Gastrocnemius medialis (tissue), 4 donors: Measurements from ENCODE around the gene SGPP2.

ENCODE experiments used
- POLR2A ChIP-seq, 2 donors: fragments of 450-650 bp; IDR thresholded peaks; one replicate each; pipeline ENCODE4 v1.6.1; 2017; ENCODE audit warnings: antibody characterized with exemption in 2 of 2, mild to moderate bottlenecking in 2 of 2, moderate library complexity in 2 of 2
- TF ChIP-seq, protein P1 (sequence below), 5 experiments: fragments of 450-650 bp in 3 of 5; fragments of 200-600 bp in 2 of 5; sonication (generic) in 2 of 5; IDR thresholded peaks in 4 of 5; conservative IDR thresholded peaks in 1 of 5; 1 replicate in 4 of 5; 2 replicates in 1 of 5; pipeline ENCODE4 v1.5.1; 2016 to 2019; ENCODE audit warnings: antibody characterized with exemption in 5 of 5, mild to moderate bottlenecking in 3 of 5, moderate library complexity in 3 of 5

DNA sequence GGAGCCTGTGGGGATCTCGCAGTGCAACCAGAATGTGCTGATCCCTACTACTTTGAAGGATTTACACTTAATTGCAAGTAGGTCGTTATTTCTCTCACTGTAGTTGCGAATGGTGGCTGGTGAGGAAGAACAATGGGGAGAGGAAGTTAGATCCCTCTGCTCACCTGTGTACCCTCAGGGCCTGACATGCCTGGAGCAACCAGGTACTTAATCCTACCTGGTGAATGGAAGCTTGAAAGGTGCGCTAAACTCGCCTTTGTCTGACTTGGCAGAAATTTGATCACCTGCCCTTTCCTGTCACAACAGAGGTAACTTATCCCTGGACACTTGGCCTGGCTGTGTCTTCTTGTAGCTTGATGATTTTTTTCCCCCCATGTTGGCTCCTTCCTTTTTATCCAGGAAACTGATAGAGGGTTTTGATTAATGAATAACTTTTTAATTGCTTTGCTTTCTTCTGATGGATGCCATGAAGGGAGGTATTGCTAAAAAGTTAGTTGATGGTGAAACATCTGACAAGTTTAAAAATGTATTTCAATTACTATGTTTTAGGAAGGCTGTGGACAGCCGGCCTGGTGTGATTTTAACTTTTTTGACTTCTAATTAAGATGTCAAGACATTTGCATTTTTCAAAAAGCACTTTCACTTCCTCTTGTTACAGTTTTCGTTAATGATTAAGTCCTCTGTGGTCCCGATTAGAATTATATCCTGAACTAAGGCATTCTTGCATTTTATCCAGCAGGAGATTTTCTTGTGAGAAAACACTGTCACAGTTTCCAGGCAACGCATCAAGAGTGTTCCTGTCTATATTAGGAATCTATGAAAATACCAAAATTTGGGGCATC, 9.2 kb downstream of the SGPP2 start:
- TF ChIP-seq, protein P1, sequence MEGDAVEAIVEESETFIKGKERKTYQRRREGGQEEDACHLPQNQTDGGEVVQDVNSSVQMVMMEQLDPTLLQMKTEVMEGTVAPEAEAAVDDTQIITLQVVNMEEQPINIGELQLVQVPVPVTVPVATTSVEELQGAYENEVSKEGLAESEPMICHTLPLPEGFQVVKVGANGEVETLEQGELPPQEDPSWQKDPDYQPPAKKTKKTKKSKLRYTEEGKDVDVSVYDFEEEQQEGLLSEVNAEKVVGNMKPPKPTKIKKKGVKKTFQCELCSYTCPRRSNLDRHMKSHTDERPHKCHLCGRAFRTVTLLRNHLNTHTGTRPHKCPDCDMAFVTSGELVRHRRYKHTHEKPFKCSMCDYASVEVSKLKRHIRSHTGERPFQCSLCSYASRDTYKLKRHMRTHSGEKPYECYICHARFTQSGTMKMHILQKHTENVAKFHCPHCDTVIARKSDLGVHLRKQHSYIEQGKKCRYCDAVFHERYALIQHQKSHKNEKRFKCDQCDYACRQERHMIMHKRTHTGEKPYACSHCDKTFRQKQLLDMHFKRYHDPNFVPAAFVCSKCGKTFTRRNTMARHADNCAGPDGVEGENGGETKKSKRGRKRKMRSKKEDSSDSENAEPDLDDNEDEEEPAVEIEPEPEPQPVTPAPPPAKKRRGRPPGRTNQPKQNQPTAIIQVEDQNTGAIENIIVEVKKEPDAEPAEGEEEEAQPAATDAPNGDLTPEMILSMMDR (IDR thresholded peaks at IDR 0.05 in 4 of 5, conservative IDR thresholded peaks at IDR 0.05 in 1 of 5) = no peak
- no peak for TF ChIP-seq POLR2A (IDR thresholded peaks at IDR 0.05)
